Measurements from ENCODE around the gene C6orf15. TPM values are rescaled to one million over a fixed set of nuclear protein-coding genes. Genes with fewer than 3 reads are reported as not detected.

Gene C6orf15
- total and polyA plus RNA-seq, 2 donors (not counting 3 experiments of a cell fraction or from before 2014, with no cell fraction given): not detected

GRCh38 chr6:31120151-31120915 lies 8.0 kb upstream of the C6orf15 start, which contains the start of gene CDSN:
Gene CDSN, minus strand, starts transcription at chr6:31120446. Its CDS starts 27 bp downstream, at chr6:31120419.
- no peaks in the 10 kb centered on the region for H3K36me3 ChIP-seq (ENCODE audit: control insufficient read depth in 2 of 2, extremely low read depth in 1 of 2, insufficient read depth in 2 of 2, low read length in 2 of 2)
- TF ChIP-seq CTCF (IDR thresholded peaks at IDR 0.05; ENCODE audit: extremely low read depth in 1 of 2, insufficient read depth in 1 of 2, low read depth in 1 of 2, low read length in 2 of 2) (no peak), EZH2 (IDR thresholded peaks at IDR 0.05; ENCODE audit: borderline replicate concordance, low read depth, low read length, severe bottlenecking) (no peak), POLR2A (IDR thresholded peaks at IDR 0.05; ENCODE audit: low read depth, low read length) (no peak), JUN (IDR thresholded peaks at IDR 0.05; ENCODE audit: borderline replicate concordance, insufficient read depth, insufficient read length, low read depth) (no peak)
- ChIA-PET POLR2A (no interaction called here), CTCF (interaction anchor here (8.2 kb wide), 1 partner anchor 33 kb away, joined by 102 read pairs; no protein-coding TSS in a partner anchor)
- no peaks in the 10 kb centered on the region for H3K9me1 ChIP-seq (replicated peaks; ENCODE audit: control insufficient read depth, extremely low read depth, insufficient read depth, low read length)
- H3K4me1 ChIP-seq (ENCODE audit: control insufficient read depth, extremely low read depth, insufficient read depth, low read length): peaks cover 39% of the 10 kb centered on the region
- DNase-seq (ENCODE audit: low read depth, low spot score): no peak
- FAIRE-seq: no peak
- BruUV-seq (replicated peaks): no TSS peak
- no peak within 1 kb of the TSS for H3K9ac ChIP-seq (replicated peaks; ENCODE audit: extremely low read depth, insufficient read depth, low read length)
- H4K20me1 ChIP-seq (replicated peaks; ENCODE audit: control insufficient read depth, extremely low read depth, insufficient read depth, low read length): no peaks in the 10 kb centered on the region
- no peak within 1 kb of the TSS for H3K4me2 ChIP-seq (ENCODE audit: insufficient read depth, low read length)
- no peak within 1 kb of the TSS for H3K27ac ChIP-seq (ENCODE audit: insufficient read depth, low read depth, low read length)
- no peaks in the 10 kb centered on the region for H3K79me2 ChIP-seq (ENCODE audit: control insufficient read depth, insufficient read depth, low read length)
- intact Hi-C loops (cut with micrococcal nuclease) (no loop called here), dilution Hi-C loops (cut with MboI; ENCODE audit: extremely low pct_ligation_motif_present, low sequenced_read_pairs) (no loop called here)
- no peak within 1 kb of the TSS for H2AFZ ChIP-seq (ENCODE audit: low read depth, low read length)
- no peaks in the 10 kb centered on the region for H3K27me3 ChIP-seq (ENCODE audit: control insufficient read depth in 2 of 2, insufficient read depth in 2 of 2, low read length in 2 of 2)
- no peak within 1 kb of the TSS for H3K4me3 ChIP-seq (replicated peaks in 1 of 3; ENCODE audit: insufficient read depth in 1 of 3, low read depth in 1 of 3, low read length in 3 of 3)
- no peaks in the 10 kb centered on the region for H3K9me3 ChIP-seq (replicated peaks; ENCODE audit: control insufficient read depth, insufficient read depth, low read length)

DNA sequence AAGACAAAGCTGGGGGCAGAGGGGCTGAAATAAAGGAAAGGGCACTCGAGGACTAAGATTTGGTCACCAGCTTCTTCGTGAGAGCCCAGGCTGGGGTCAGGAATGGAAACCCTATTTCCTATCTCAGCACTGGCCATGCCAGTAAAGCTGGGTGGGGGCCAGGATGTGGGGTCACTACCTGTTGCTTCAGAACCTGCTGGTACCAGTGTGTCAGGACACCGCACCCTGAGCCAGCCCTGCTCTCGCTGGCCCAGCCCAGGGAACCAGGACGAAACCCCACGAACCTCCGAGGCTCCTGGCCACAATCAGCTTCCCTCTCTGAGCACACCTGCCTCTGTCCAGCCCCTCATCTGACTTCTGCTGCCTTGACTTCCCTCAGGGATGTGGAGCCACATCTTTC lies 5.8 kb upstream of the C6orf15 start:
- TF ChIP-seq POLR2AphosphoS5 (IDR thresholded peaks at IDR 0.05; ENCODE audit: insufficient read depth, low read depth, low read length): no peak
- no peak for TF ChIP-seq FOS (IDR thresholded peaks at IDR 0.05; ENCODE audit: borderline replicate concordance, insufficient read depth, low read length)
- TF ChIP-seq MAX (IDR thresholded peaks at IDR 0.05; ENCODE audit: insufficient read depth, insufficient read length): no peak
- TF ChIP-seq EZH2 (IDR thresholded peaks at IDR 0.05; ENCODE audit: borderline replicate concordance, low read depth, low read length, severe bottlenecking): no peak
- TF ChIP-seq GATA2 (IDR thresholded peaks at IDR 0.05; ENCODE audit: insufficient read depth, insufficient read length, low read depth, low read length): no peak
- no peak for TF ChIP-seq POLR2A (IDR thresholded peaks at IDR 0.05; ENCODE audit: low read depth, low read length)
- no peak for TF ChIP-seq MYC (IDR thresholded peaks at IDR 0.05; ENCODE audit: low read depth, low read length)
- TF ChIP-seq CTCF (IDR thresholded peaks at IDR 0.05; ENCODE audit: extremely low read depth in 1 of 2, insufficient read depth in 1 of 2, low read depth in 1 of 2, low read length in 2 of 2): no peak
- TF ChIP-seq JUN (IDR thresholded peaks at IDR 0.05; ENCODE audit: borderline replicate concordance, insufficient read depth, insufficient read length, low read depth): no peak
- Histone ChIP-seq H2AFZ (ENCODE audit: low read depth, low read length) (no peak overlapping the region), H3K9me1 (replicated peaks; ENCODE audit: control insufficient read depth, extremely low read depth, insufficient read depth, low read length) (no peaks in the 10 kb centered on the region), H3K4me1 (ENCODE audit: control insufficient read depth, extremely low read depth, insufficient read depth, low read length) (peaks cover 35% of the 10 kb centered on the region), H3K9ac (replicated peaks; ENCODE audit: extremely low read depth, insufficient read depth, low read length) (no peak overlapping the region), H3K4me2 (ENCODE audit: insufficient read depth, low read length) (no peak overlapping the region), H4K20me1 (replicated peaks; ENCODE audit: control insufficient read depth, extremely low read depth, insufficient read depth, low read length) (no peaks in the 10 kb centered on the region), H3K79me2 (ENCODE audit: control insufficient read depth, insufficient read depth, low read length) (no peaks in the 10 kb centered on the region), H3K27ac (ENCODE audit: insufficient read depth, low read depth, low read length) (no peak overlapping the region), H3K27me3 (ENCODE audit: control insufficient read depth in 2 of 2, insufficient read depth in 2 of 2, low read length in 2 of 2) (no peaks in the 10 kb centered on the region), H3K4me3 (replicated peaks in 1 of 3; ENCODE audit: insufficient read depth in 1 of 3, low read depth in 1 of 3, low read length in 3 of 3) (no peak overlapping the region), H3K9me3 (replicated peaks; ENCODE audit: control insufficient read depth, insufficient read depth, low read length) (no peaks in the 10 kb centered on the region), H3K36me3 (ENCODE audit: control insufficient read depth in 2 of 2, extremely low read depth in 1 of 2, insufficient read depth in 2 of 2, low read length in 2 of 2) (no peaks in the 10 kb centered on the region)
- no TSS peak for BruUV-seq (replicated peaks)
- intact Hi-C loops (cut with micrococcal nuclease) (no loop called here), dilution Hi-C loops (cut with MboI; ENCODE audit: extremely low pct_ligation_motif_present, low sequenced_read_pairs) (no loop called here)
- DNase-seq (ENCODE audit: low read depth, low spot score): no peak
- FAIRE-seq: no peak
- CTCF ChIA-PET: interaction anchor here (1.5 to 8.2 kb wide), 3 partner anchors 9 to 31 kb away, joined by 3 to 102 read pairs (median 71); no protein-coding TSS in a partner anchor
- POLR2A ChIA-PET: no interaction called here

Data from endothelial cell of umbilical vein (primary cell).